ENCODE results near the gene ADGRD2.

DNA sequence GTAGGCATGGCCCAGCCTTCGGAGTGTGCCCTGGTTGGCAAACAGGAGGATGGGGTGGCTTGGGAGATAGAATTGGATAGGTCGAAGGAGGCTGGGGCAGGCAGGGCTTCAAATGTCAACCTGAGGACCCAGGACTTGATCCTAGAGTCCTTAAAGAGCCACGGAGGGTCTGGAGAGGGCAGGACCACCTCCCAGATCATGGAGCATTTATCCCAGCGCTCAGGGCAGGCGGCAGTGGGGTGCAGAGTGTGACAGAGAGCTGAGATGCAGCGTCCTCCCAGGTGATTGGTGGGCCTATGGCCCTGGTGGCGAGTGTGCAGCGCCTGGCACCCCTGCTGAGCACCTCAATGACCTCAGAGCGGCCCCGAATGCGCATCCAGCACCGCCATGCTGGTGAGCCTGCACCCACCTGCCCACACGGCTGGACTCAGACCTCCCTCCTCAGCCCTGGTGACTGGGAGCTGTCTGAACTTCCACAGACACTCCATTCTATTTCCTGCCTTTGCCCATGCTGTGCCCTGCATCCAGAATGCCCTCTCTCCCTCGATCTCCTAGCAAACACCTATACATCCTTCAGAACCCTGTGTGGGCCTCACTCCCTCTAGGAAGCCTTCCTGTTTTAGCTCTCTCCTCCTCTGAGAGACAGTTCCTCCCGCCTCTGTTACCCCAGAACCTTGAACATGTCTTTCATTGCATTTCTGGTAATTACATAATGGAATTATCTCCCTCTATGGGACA is 6.3 kb downstream of the ADGRD2 start:
- TF ChIP-seq POLR2AphosphoS5 (IDR thresholded peaks at IDR 0.05), result no peak
- TF ChIP-seq, protein P1, sequence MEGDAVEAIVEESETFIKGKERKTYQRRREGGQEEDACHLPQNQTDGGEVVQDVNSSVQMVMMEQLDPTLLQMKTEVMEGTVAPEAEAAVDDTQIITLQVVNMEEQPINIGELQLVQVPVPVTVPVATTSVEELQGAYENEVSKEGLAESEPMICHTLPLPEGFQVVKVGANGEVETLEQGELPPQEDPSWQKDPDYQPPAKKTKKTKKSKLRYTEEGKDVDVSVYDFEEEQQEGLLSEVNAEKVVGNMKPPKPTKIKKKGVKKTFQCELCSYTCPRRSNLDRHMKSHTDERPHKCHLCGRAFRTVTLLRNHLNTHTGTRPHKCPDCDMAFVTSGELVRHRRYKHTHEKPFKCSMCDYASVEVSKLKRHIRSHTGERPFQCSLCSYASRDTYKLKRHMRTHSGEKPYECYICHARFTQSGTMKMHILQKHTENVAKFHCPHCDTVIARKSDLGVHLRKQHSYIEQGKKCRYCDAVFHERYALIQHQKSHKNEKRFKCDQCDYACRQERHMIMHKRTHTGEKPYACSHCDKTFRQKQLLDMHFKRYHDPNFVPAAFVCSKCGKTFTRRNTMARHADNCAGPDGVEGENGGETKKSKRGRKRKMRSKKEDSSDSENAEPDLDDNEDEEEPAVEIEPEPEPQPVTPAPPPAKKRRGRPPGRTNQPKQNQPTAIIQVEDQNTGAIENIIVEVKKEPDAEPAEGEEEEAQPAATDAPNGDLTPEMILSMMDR (IDR thresholded peaks at IDR 0.05 in 8 of 11, conservative IDR thresholded peaks at IDR 0.05 in 3 of 11), result no peak
